Measurements from ENCODE around the gene LENG8. TPM values are rescaled to one million over a fixed set of nuclear protein-coding genes. Genes with fewer than 3 reads are reported as not detected.
A peak's percentile ranks its signal among the peaks of the same experiment; 100 is the strongest.
"Not testable (repeated sequence)": the region's sequence is repeated elsewhere in the genome, so short reads cannot be mapped to it uniquely, and the experiment has no call there.

The LENG8 gene
- total RNA-seq, 8 experiments from 2014 or later, result 38.5 to 156 (median 64.7) TPM

DNA sequence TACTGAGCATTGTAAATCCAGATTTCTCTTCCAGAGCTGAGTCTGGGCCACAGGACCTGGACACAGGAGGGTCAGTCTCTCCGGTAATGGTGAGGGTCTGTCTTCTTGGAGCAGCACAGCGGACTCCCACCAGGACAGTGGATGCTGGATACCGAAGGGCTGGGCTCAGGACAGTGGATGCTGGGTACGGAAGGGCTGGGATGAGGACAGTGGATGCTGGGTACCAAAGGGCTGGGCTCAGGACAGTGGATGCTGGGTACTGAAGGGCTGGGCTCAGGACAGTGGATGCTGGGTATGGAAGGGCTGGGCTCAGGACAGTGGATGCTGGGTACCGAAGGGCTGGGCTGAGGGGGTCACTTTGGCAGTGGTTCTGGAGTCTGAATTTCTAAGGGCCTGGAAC, 44.1 kb downstream of the LENG8 start:
- not testable (repeated sequence) for H3K4me1 ChIP-seq (replicated peaks in 1 of 2); H3K4me3 ChIP-seq; H3K27ac ChIP-seq; ATAC-seq (replicated peaks in 6 of 8)
- in situ Hi-C loops (cut with MboI; ENCODE audit: low pct_unique_long_range_greater_than_20kb in 2 of 9, low sequenced_read_pairs in 9 of 9, unreplicated experiment in 9 of 9), result loop anchor here in 1 of 9 experiments (25.0 kb wide), 1 partner anchor 169 kb away; the partner anchor contains the start of gene LILRB4
- WGBS, 10 experiments, result 20 to 36% methylated on average over 1 to 3 of the region's 5 CpGs; no CpG with 5 or more reads in 8 of the 10 experiments

DNA sequence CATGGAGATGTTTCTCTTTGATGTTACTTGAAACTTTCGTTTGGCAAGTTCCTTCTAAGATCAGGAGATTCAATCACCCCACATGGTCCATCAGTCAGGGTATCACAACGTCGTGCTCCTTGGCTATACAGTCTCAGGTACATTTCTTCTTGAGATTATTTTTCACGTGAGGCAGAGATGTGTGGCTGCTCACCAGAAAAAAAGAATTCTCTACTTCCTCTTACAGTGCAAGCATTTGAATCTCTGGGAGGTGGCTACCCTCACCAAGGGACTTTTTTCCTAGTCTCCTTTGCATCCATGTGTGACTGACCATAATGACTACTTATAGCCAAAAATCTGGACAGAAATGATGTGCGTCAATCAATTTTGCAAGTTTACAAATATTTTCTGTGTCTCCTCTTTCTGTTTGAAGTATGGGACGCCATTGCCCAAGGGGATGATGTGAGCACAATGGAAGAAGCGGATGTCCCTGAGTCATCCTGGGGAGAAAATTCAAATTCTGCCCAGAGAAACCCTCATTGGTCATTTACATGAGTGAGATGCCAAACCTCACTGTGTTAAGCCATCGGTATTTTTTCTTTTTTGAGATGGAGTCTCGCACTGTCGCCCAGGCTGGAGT, 45.1 kb downstream of the LENG8 start:
- Histone ChIP-seq H3K4me3 (no peak overlapping the region), H3K4me1 (replicated peaks in 1 of 2) (no peaks in the 10 kb centered on the region), H3K27ac (no peak overlapping the region)
- no peak for ATAC-seq (replicated peaks in 6 of 8)
- in situ Hi-C loops (cut with MboI; ENCODE audit: low pct_unique_long_range_greater_than_20kb in 2 of 9, low sequenced_read_pairs in 9 of 9, unreplicated experiment in 9 of 9), result loop anchor here in 1 of 9 experiments (25.0 kb wide), 1 partner anchor 168 kb away; the partner anchor contains the start of gene LILRB4
- WGBS, 10 experiments, result 4 to 100% (median 32%) methylated on average over 1 to 8 of the region's 10 CpGs; no CpG with 5 or more reads in 1 of the 10 experiments

DNA sequence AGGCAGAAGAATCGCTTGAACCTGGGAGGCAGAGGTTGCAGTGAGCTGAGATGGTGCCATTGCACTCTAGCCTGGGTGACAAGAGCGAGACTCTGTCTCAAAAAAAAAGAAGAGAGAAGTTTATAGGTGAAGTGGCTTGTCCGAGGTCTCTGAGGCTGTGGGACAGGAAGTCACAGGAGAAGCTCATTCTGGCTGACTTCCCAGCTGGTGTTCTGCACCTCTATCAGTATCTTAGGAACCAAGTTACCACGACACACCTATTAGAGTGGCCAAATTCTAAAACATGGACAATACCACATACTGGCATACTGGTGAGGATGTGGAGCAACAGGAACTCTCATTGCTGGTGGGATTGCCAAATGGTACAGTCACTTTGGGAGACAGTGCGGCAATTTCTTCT, 46.3 kb downstream of the LENG8 start:
- H3K4me3 ChIP-seq; H3K27ac ChIP-seq; ATAC-seq (replicated peaks in 6 of 8); H3K4me1 ChIP-seq (replicated peaks in 1 of 2): not testable (repeated sequence)
- WGBS, 10 experiments, result 0 to 100% (median 40%) methylated on average over 1 to 4 of the region's 5 CpGs; no CpG with 5 or more reads in 3 of the 10 experiments
- in situ Hi-C loops (cut with MboI; ENCODE audit: low pct_unique_long_range_greater_than_20kb in 2 of 9, low sequenced_read_pairs in 9 of 9, unreplicated experiment in 9 of 9), result loop anchor here in 1 of 9 experiments (25.0 kb wide), 1 partner anchor 167 kb away; the partner anchor contains the start of gene LILRB4

DNA sequence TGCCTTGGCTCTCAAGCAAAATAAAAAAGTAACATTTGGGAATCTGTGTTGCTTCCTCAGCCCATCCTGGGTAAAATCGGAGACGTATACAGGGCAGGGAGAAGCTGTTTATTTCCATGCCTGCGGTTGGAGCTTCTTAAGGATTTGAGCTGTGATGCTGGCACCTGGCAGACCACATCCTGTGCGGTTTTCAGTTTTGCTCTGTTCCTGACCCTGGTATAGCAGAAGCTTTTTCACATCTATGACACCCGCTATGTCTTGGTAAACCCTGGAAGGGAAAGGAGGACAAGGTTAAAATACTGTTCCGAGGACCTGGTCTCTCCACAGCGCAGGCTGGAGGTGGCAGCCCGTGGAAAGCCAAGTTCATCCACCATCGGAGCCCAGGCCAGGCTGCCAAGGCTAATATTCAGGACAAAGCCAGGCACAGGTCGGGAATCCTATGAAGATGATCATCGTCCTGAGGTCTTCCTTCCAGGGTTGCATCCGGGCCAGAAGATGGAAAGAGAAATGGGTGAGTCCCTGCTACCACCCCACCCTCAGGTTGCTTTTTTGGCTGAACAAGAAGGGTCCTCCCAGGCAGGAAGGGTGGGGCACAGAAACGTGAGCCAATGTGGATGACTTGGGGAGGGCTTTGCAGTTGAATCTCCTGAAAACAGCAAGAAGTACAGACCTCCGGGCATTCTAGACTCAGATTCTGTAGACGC, 48.9 kb downstream of the LENG8 start:
- in situ Hi-C loops (cut with MboI; ENCODE audit: low pct_unique_long_range_greater_than_20kb in 2 of 9, low sequenced_read_pairs in 9 of 9, unreplicated experiment in 9 of 9), result loop anchor here in 1 of 9 experiments (25.0 kb wide), 1 partner anchor 164 kb away; the partner anchor contains the start of gene LILRB4
- H3K4me3 ChIP-seq; ATAC-seq (replicated peaks in 6 of 8); H3K4me1 ChIP-seq (replicated peaks in 1 of 2); H3K27ac ChIP-seq: not testable (repeated sequence)
- WGBS, 10 experiments, result no CpG with 5 or more reads among the region's 15 CpGs

DNA sequence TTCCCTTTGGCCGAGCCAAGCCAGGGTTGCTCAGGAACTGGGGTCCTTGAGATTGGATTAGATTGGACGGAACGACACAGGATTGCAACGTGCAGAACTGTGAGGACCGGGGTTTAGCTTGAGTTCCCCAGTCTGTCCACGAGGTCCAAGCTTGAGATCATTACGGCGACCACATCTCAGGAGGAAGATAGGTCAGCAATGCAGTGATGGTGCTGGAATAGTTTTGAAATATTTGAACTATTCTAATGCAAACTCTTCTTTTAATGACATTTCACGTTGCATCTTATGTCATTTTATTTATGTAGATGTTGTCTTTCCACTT, 49.4 kb downstream of the LENG8 start:
- not testable (repeated sequence) for H3K27ac ChIP-seq; H3K4me1 ChIP-seq (replicated peaks in 1 of 2); H3K4me3 ChIP-seq; ATAC-seq (replicated peaks in 6 of 8)
- 0 to 59% (median 20%) methylated on average over 1 to 3 of the region's 9 CpGs; no CpG with 5 or more reads in 5 of the 10 experiments for WGBS, 10 experiments
- in situ Hi-C loops (cut with MboI; ENCODE audit: low pct_unique_long_range_greater_than_20kb in 2 of 9, low sequenced_read_pairs in 9 of 9, unreplicated experiment in 9 of 9), result loop anchor here in 1 of 9 experiments (25.0 kb wide), 1 partner anchor 164 kb away; the partner anchor contains the start of gene LILRB4

DNA sequence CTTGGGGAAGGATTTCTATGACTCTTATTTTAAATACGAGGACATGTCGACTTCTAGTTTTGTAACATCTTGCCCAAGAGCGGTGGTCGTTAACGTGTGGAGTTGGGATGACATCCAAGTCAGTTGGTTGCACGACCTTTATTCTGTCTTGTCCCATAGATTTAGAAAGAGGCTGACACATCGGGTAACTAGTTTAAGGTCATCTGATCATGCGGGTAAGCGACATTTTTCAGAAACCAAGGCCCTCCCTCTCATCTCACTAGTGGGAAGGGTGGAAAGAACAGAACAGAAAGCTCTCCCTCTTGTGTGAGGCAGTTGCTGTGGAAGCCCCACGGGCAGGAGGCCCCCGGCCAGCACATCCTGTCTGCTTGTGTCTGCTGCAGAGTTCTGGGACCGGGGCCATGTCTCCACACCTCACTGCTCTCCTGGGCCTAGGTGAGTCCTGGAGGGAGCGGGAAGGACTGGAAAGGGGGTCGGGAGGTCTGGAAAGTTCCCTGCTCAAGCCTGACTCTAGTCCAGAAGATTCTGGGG, 53.6 kb downstream of the LENG8 start, which contains the start of gene LAIR2:
Gene LAIR2, plus strand, starts transcription at position 314 of the 531 bp plus-strand sequence. Its CDS starts 88 bp downstream, at position 402.
- H3K27ac ChIP-seq, result no peak within 1 kb of the TSS
- no peak within 1 kb of the TSS for H3K4me3 ChIP-seq
- no peak for ATAC-seq (replicated peaks in 6 of 8)
- in situ Hi-C loops (cut with MboI; ENCODE audit: low pct_unique_long_range_greater_than_20kb in 2 of 9, low sequenced_read_pairs in 9 of 9, unreplicated experiment in 9 of 9), result no loop called here
- WGBS, 10 experiments, result 41 to 81% (median 60%) methylated on average over 2 to 9 of the region's 14 CpGs; no CpG with 5 or more reads in 2 of the 10 experiments
- H3K4me1 ChIP-seq (replicated peaks in 1 of 2), result no peaks in the 10 kb centered on the region

DNA sequence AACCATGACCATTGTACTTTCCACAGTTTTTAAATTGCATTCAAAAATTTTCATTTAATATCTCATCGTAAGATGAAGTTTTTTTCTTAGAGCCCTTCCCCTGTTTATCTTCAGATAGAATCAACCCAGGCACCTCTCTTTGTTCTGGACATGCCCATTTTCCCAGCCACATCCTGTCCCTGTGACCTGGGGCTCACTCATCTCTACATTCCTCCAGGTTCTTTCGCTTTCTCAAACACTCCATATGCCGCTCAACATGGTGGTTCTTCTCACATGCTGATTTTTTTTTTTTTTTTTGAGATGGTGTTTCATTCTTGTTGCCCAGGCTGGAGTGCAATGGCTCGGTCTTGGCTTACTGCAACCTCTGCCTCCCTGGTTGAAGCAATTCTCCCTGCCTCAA, 56.5 kb downstream of the LENG8 start:
- H3K4me1 ChIP-seq (replicated peaks in 1 of 2); H3K4me3 ChIP-seq; H3K27ac ChIP-seq; ATAC-seq (replicated peaks in 6 of 8); in situ Hi-C loops (cut with MboI; ENCODE audit: low pct_unique_long_range_greater_than_20kb in 2 of 9, low sequenced_read_pairs in 9 of 9, unreplicated experiment in 9 of 9): not testable (repeated sequence)
- 0 to 84% (median 52%) methylated on average over 1 to 4 of the region's 4 CpGs; no CpG with 5 or more reads in 3 of the 10 experiments for WGBS, 10 experiments

DNA sequence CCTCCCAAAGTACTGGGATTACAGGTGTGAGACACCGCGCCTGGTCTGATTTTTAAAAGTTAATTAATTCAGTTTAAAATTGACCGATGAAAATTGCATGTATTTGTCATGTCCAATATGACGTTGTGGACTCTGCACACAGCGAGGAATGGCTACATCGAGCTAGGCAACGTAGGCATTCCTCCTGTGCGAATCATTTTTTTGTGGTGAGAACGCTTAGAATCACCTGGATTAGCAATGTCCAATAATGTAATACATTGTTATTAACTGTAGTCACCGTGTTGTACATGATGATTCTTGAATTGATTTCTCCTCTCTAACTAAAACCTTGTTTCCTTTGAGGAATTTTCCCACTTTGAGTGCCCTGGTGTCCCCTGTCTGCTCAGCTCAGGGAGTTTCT, 57.1 kb downstream of the LENG8 start:
- 32 to 76% (median 44%) methylated on average over 3 to 10 of the region's 10 CpGs; no CpG with 5 or more reads in 2 of the 10 experiments for WGBS, 10 experiments
- in situ Hi-C loops (cut with MboI; ENCODE audit: low pct_unique_long_range_greater_than_20kb in 2 of 9, low sequenced_read_pairs in 9 of 9, unreplicated experiment in 9 of 9), result no loop called here
- ATAC-seq (replicated peaks in 6 of 8), result no peak
- H3K27ac ChIP-seq, result no peak overlapping the region
- no peak overlapping the region for H3K4me3 ChIP-seq
- no peaks in the 10 kb centered on the region for H3K4me1 ChIP-seq (replicated peaks in 1 of 2)

DNA sequence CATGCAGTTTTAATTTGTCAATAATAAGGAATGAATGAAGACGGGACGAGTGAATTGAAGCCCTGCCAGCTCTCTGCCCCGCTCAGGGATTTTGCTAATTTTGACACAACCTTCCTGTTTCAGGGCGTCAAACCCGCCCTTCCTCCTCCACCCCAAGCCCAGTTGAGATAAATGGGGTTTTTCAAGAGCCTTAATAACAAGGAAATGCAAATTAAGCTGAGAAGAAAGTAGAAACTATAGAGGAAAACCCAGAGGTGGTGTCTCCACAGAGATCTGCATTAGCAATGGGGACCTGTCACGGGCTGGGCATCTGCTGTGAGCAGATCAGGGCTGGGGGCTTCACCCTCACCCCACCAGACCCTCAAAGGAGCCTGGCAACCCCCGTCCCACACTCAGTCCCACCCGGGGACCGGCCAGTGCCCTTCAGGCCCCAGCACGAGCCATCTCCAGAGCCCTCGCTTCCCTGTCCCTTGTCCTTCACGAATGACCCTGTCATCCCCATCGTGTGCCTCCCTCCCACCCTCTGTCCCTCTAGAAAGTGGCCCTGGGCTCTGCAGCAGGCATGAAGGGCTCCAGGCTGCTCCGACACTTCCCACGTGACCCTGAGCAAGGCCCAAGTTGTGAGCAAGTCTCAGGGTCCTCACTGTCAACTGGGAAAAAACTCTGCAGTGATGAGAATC, 58.2 kb downstream of the LENG8 start:
- H3K27ac ChIP-seq; H3K4me1 ChIP-seq (replicated peaks in 1 of 2); ATAC-seq (replicated peaks in 6 of 8); in situ Hi-C loops (cut with MboI; ENCODE audit: low pct_unique_long_range_greater_than_20kb in 2 of 9, low sequenced_read_pairs in 9 of 9, unreplicated experiment in 9 of 9); H3K4me3 ChIP-seq: not testable (repeated sequence)
- no CpG with 5 or more reads among the region's 15 CpGs for WGBS, 10 experiments

DNA sequence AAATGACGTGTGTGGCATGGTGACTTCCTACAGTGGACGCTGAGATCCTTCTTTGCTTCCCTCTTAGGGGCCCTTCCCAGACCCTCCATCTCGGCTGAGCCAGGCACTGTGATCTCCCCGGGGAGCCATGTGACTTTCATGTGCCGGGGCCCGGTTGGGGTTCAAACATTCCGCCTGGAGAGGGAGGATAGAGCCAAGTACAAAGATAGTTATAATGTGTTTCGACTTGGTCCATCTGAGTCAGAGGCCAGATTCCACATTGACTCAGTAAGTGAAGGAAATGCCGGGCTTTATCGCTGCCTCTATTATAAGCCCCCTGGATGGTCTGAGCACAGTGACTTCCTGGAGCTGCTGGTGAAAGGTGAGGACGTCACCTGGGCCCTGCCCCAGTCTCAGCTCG, 58.8 kb downstream of the LENG8 start:
- H3K4me1 ChIP-seq (replicated peaks in 1 of 2), result no peaks in the 10 kb centered on the region
- H3K27ac ChIP-seq, result no peak overlapping the region
- ATAC-seq (replicated peaks in 6 of 8), result no peak
- 0 to 100% (median 24%) methylated on average over 2 to 3 of the region's 12 CpGs; no CpG with 5 or more reads in 5 of the 10 experiments for WGBS, 10 experiments
- in situ Hi-C loops (cut with MboI; ENCODE audit: low pct_unique_long_range_greater_than_20kb in 2 of 9, low sequenced_read_pairs in 9 of 9, unreplicated experiment in 9 of 9), result no loop called here
- no peak overlapping the region for H3K4me3 ChIP-seq

DNA sequence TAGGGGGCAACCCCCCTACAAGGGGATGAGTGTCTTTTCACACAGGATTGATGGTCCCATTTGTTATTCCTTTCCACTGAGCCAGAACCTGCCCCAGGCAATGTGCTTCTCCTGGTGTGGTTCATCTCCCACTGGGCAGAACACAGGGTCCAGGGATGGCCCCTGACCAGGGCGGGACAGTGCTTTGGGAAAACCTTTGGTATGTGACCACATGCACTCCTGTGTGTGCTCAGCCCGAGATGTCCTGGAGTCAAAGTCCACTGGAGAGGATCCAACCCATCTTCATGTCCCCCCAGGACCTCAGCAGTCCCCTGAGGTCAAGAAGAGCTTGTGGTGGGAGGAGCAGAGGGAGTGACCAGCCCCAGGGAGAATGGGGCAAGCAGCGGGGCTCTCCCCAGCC, 59.5 kb downstream of the LENG8 start:
- ATAC-seq (replicated peaks in 6 of 8); H3K4me1 ChIP-seq (replicated peaks in 1 of 2); H3K27ac ChIP-seq; in situ Hi-C loops (cut with MboI; ENCODE audit: low pct_unique_long_range_greater_than_20kb in 2 of 9, low sequenced_read_pairs in 9 of 9, unreplicated experiment in 9 of 9); H3K4me3 ChIP-seq: not testable (repeated sequence)
- WGBS, 10 experiments, result no CpG with 5 or more reads among the region's 3 CpGs

DNA sequence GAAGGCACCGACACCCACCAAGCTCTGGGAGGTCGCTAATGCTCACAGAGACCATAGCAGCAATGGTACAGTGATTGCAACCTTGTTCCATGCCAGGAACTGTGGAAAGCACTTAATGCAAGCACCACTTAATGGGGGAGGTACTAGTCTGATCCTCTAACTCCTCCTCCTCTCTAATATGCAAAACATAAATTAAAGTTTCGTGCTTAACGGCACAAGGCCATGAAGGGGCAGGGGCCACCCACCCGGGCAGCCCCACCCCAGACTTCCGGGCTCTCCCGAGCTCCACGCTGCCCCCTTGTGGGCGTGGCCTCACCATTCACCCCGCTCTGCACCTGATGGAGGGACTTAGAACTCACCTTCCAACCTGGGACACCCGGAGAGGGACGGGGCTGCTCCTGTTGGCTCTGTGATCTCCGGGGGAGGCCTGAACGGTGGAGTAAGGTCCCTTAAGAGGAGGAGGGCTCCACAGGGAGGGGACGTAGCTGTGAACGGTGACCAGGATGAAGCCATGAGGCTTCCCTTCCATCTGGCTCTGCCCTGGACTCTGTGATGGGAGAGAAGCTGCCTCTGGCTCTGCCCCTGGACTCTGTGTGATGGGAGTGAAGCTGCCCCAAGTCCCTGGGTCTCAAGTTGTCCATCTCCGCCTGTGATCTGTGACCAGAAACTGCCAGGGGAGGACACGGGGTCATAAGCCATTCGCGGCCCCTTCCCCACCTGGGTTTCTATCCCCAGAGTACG, 60.4 kb downstream of the LENG8 start:
- WGBS, 10 experiments, result no CpG with 5 or more reads among the region's 21 CpGs
- H3K27ac ChIP-seq; in situ Hi-C loops (cut with MboI; ENCODE audit: low pct_unique_long_range_greater_than_20kb in 2 of 9, low sequenced_read_pairs in 9 of 9, unreplicated experiment in 9 of 9); H3K4me1 ChIP-seq (replicated peaks in 1 of 2); H3K4me3 ChIP-seq: not testable (repeated sequence)
- peak in 2 of 8 experiments; percentile 20 to 80 for ATAC-seq (replicated peaks in 6 of 8)

All from motor neuron (in vitro differentiated cells).